K562 (cell line): ENCODE data around the gene KLK15. TPM values are rescaled to one million over a fixed set of nuclear protein-coding genes. Genes with fewer than 3 reads are reported as not detected.

Source experiments
- ATF7 ChIP-seq: fragments of 450-650 bp; IDR thresholded peaks from 2 replicates; pipeline ENCODE4 v1.7.1; 2014; ENCODE audit warnings: mild to moderate bottlenecking, moderate library complexity
- FIP1L1 ChIP-seq: fragments of 200-400 bp; formaldehyde crosslinking; IDR thresholded peaks from 2 replicates; pipeline ENCODE4 v1.6.1; 2018; ENCODE audit warnings: mild to moderate bottlenecking, low read depth, low read length; ENCODE audit not compliant: poor library complexity, severe bottlenecking
- HBP1 ChIP-seq: fragments of 450-650 bp; formaldehyde crosslinking; IDR thresholded peaks from 2 replicates; pipeline ENCODE4 v1.4.0; 2022; ENCODE audit warnings: missing genetic modification characterization
- HCFC1 ChIP-seq: IDR thresholded peaks from 2 replicates; pipeline ENCODE4 v1.6.1; 2012; ENCODE audit warnings: low read depth, low read length, improper control_type of control experiment
- HDAC3 ChIP-seq: fragments of 450-650 bp; IDR thresholded peaks from 2 replicates; pipeline ENCODE4 v1.6.1; 2018; ENCODE audit warnings: borderline replicate concordance, mild to moderate bottlenecking, moderate library complexity; ENCODE audit not compliant: partially characterized antibody
- HIVEP1 ChIP-seq: fragments of 250-450 bp; sonication (Bioruptor Pico); IDR thresholded peaks from 2 replicates; pipeline ENCODE4 v1.4.0; 2020; ENCODE audit warnings: mild to moderate bottlenecking
- HLTF ChIP-seq: fragments of 450-650 bp; IDR thresholded peaks from 2 replicates; pipeline ENCODE4 v1.6.1; 2016
- HMGN3 ChIP-seq: IDR thresholded peaks from 2 replicates; pipeline ENCODE4 v1.6.1; 2011; ENCODE audit warnings: borderline replicate concordance, low read depth, mild to moderate bottlenecking, mixed read lengths, low read length; ENCODE audit not compliant: insufficient read length; ENCODE audit errors: extremely low read depth
- MAFG ChIP-seq: fragments of 450-650 bp; conservative IDR thresholded peaks from 2 replicates; pipeline ENCODE4 v1.6.1; 2016; ENCODE audit warnings: missing genetic modification characterization, missing compliant biosample characterization
- MAX ChIP-seq: sonication (generic); formaldehyde crosslinking; IDR thresholded peaks from 2 replicates; pipeline ENCODE4 v1.9.0; 2022; ENCODE audit warnings: mild to moderate bottlenecking, missing genetic modification reagents
- NFRKB ChIP-seq: fragments of 450-650 bp; IDR thresholded peaks from 2 replicates; pipeline ENCODE4 v1.6.1; 2016; ENCODE audit warnings: low read depth
- RAD51 ChIP-seq: fragments of 450-650 bp; IDR thresholded peaks from 2 replicates; pipeline ENCODE4 v1.7.1; 2016; ENCODE audit warnings: low read depth, mild to moderate bottlenecking, borderline replicate concordance
- RB1 ChIP-seq: fragments of 450-650 bp; IDR thresholded peaks from 2 replicates; pipeline ENCODE4 v1.6.1; 2017; ENCODE audit warnings: low read depth, mild to moderate bottlenecking
- STAT5B ChIP-seq: fragments of 250-450 bp; sonication (Bioruptor Pico); IDR thresholded peaks from 2 replicates; pipeline ENCODE4 v1.8.0; 2021; ENCODE audit warnings: mild to moderate bottlenecking, inconsistent platforms
- TCF3 ChIP-seq: sonication (generic); formaldehyde crosslinking; IDR thresholded peaks from 2 replicates; pipeline ENCODE4 v1.4.0; 2020; ENCODE audit warnings: mild to moderate bottlenecking, missing genetic modification reagents
- TFE3 ChIP-seq: fragments of 450-650 bp; formaldehyde crosslinking; IDR thresholded peaks from 2 replicates; pipeline ENCODE4 v1.4.0; 2020; ENCODE audit warnings: mild to moderate bottlenecking, mixed read lengths
- TOE1 ChIP-seq, 2 experiments: fragments of 450-650 bp in 1 of 2; sonication (generic) in 1 of 2; formaldehyde crosslinking in 1 of 2; IDR thresholded peaks; 2 replicates each; pipeline versions ENCODE4 v1.7.1 to v1.8.0; 2016 to 2022; ENCODE audit warnings: borderline replicate concordance in 2 of 2, mild to moderate bottlenecking in 2 of 2, antibody characterized with exemption in 1 of 2, inconsistent platforms in 1 of 2, low read depth in 1 of 2, missing genetic modification reagents in 1 of 2, moderate library complexity in 1 of 2
- ZNF263 ChIP-seq: sonication (generic); formaldehyde crosslinking; IDR thresholded peaks from 2 replicates; pipeline ENCODE4 v1.8.0; 2022; ENCODE audit warnings: mild to moderate bottlenecking, missing genetic modification reagents, borderline replicate concordance
- ZNF512 ChIP-seq: IDR thresholded peaks from 2 replicates; pipeline ENCODE4 v1.6.1; 2016; ENCODE audit warnings: missing genetic modification characterization, missing compliant biosample characterization
- ZNF699 ChIP-seq: fragments of 250-450 bp; sonication (Bioruptor Pico); IDR thresholded peaks from 2 replicates; pipeline ENCODE4 v1.8.0; 2021; ENCODE audit warnings: mild to moderate bottlenecking, moderate library complexity; ENCODE audit not compliant: insufficient replicate concordance
- ZNF75A ChIP-seq: fragments of 450-650 bp; formaldehyde crosslinking; IDR thresholded peaks from 2 replicates; pipeline ENCODE4 v1.4.0; 2020; ENCODE audit warnings: mild to moderate bottlenecking
- ZNF766 ChIP-seq: fragments of 200-800 bp; sonication (Bioruptor generic); conservative IDR thresholded peaks from 2 replicates; pipeline ENCODE4 v1.6.1; 2016; ENCODE audit warnings: missing genetic modification characterization, missing compliant biosample characterization
- ZNF79 ChIP-seq: fragments of 250-450 bp; sonication (Bioruptor Pico); IDR thresholded peaks from 2 replicates; pipeline ENCODE4 v1.4.0; 2020; ENCODE audit warnings: low read depth, mild to moderate bottlenecking, moderate library complexity
- polyA plus RNA-seq, 8 experiments: library from polyadenylated mRNA; depleted of rRNA in 4 of 8; stranded (reverse) in 5 of 8; unstranded in 3 of 8; fragments of >200 nt; fragmentation: Nextera tagmentation in 2 of 8; fragmentation: Illumina TruSeq in 1 of 8; extraction: Ambion mirVana in 2 of 8; extraction: Trizol in 1 of 8; gene quantifications; 2 replicates each; pipeline versions ENCODE4 v1.2.1 to v1.2.3, GENCODE V29; 2011 to 2014; ENCODE audit warnings: inconsistent platforms in 1 of 8, missing spikeins in 1 of 8
- total RNA-seq, 7 experiments: library from RNA; depleted of rRNA in 6 of 7; stranded (reverse); fragments of >200 nt in 6 of 7; fragmentation: Illumina TruSeq in 2 of 7; extraction: Trizol in 2 of 7; gene quantifications; 2 replicates each; pipeline versions ENCODE4 v1.2.1 to v1.2.3, GENCODE V29; 2011 to 2021; ENCODE audit warnings: low replicate concordance in 1 of 7

Gene KLK15
- total and polyA plus RNA-seq, 9 of the 15 experiments (the other 6 are each of a cell fraction or from before 2014, with no cell fraction given): not detected

- no peak for TF ChIP-seq ZNF75A
- TF ChIP-seq RAD51: no peak
- no peak for TF ChIP-seq TCF3 (CRISPR knock-in tag)
- no peak for TF ChIP-seq HCFC1
- 0 out of 2 replicates have a peak, but pooled peaks have one; percentile 61 for TF ChIP-seq NFRKB
- 0 out of 2 replicates have a peak, but pooled peaks have one; percentile 73 for TF ChIP-seq HBP1 (CRISPR knock-in tag)
- no peak for TF ChIP-seq ZNF699 (CRISPR knock-in tag)
- peak; percentile 86; the same call in 1 of the 2 replicates for TF ChIP-seq HLTF
- TF ChIP-seq STAT5B (CRISPR knock-in tag): no peak
- no peak for TF ChIP-seq HIVEP1
- no peak for TF ChIP-seq HDAC3
- TF ChIP-seq TFE3: no peak
- no peak for TF ChIP-seq HMGN3
- TF ChIP-seq MAX (CRISPR knock-in tag): peak; percentile 18; the same call in 1 of the 2 replicates
- no peak; the same call in 1 of the 2 replicates for TF ChIP-seq TOE1 (IDR thresholded peaks at IDR 0.05; ENCODE audit: borderline replicate concordance)
- TF ChIP-seq TOE1 (CRISPR knock-in tag; IDR thresholded peaks at IDR 0.05; ENCODE audit: borderline replicate concordance, low read depth): no peak
- TF ChIP-seq RB1: peak; percentile 57; the same call in 1 of the 2 replicates
- no peak for TF ChIP-seq FIP1L1
- no peak for TF ChIP-seq MAFG (tag)
- peak; percentile 86; the same call in 1 of the 2 replicates for TF ChIP-seq ZNF263 (CRISPR knock-in tag)
- TF ChIP-seq ZNF79: no peak
- peak; percentile 94 for TF ChIP-seq ZNF512 (tag)
- no peak for TF ChIP-seq ATF7
- 0 out of 2 replicates have a peak, but pooled peaks have one; percentile 54 for TF ChIP-seq ZNF766 (CRISPR knock-in tag)
These were observed 12.7 kb downstream of the KLK15 start (continued) for GRCh38 chr19:50820549-50821247.
